Ovary (tissue), 3 donors: ENCODE results near the gene AGBL4.

Experiments used
- CTCF ChIP-seq, 3 donors: fragments of 450-650 bp in 2 of 3; fragments of 200-600 bp in 1 of 3; IDR thresholded peaks; one replicate each; pipeline versions ENCODE4 v1.5.1 to v1.8.0; 2016 to 2022; ENCODE audit warnings: antibody characterized with exemption in 3 of 3, mild to moderate bottlenecking in 1 of 3
- POLR2A ChIP-seq: fragments of 450-650 bp; IDR thresholded peaks from one replicate; pipeline ENCODE4 v1.6.1; 2017; ENCODE audit warnings: antibody characterized with exemption, mild to moderate bottlenecking, moderate library complexity
- donor health status: DM: no; HTN: no; CAD: no.

GRCh38 chr1:49622877-49623276 lies 400.9 kb downstream of the AGBL4 start:
- no peak for TF ChIP-seq POLR2A
- TF ChIP-seq CTCF (IDR thresholded peaks at IDR 0.05) = no peak
